GM12872 (cell line): Measurements from ENCODE around the gene FOXL2.

Experiments used
- CTCF ChIP-seq: IDR thresholded peaks from 3 replicates; pipeline ENCODE4 v1.5.1; 2011; ENCODE audit warnings: low read depth, mild to moderate bottlenecking, low read length, moderate library complexity; ENCODE audit not compliant: insufficient read depth

FOXL2 gene

DNA sequence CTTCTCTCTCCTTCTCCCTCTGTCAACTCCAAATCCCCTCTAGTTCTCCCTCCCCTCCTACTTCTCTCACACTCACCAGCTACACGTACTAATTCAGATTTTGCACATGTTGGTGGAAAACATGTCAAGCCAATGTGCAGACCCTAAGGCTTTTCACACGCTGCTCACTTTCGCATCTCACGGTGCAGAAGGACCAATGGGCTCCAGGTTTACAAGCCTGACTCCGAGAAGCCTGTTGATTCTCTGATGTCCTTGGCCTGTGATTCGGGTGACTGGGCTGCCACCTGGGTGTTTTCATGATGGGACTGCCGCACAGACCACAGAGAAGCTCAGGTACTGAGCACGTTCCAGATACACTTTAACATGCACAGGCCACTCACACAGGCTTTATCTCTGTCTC lies 3.8 kb upstream of the FOXL2 start:
- no peak for TF ChIP-seq CTCF

DNA sequence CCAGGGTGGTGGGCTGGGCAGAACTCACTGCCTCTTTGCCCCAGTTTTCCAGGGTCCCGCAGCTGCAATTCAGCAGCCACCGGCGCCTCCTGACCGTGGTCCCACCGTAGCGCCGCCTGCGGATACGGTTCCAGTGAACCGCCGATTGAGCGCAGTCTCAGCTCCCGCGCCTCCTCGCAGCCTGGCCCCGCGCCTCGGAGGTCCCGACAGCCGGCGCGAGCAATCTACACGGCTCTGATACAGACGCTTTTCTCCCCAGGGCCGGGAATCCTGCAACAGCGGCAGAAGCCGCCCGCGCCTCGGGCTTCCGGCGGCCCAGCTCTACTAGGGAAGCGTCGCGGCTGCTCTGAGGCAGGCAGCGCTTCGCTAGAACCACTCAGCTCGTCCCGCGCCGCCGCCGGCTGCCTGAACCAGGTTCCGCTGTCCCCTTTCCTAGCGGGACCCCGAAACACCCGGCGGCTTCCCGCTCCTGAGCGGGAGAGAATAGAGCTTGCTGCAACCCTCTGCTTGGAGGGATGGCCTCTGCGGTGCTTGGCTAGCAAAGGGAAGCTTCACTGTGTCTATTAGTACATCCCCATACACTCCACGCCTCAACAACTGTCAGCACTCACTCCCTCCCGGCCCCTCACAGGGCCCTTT lies 3.2 kb upstream of the FOXL2 start:
- no peak for TF ChIP-seq CTCF

- TF ChIP-seq CTCF, result no peak
Observed at GRCh38 chr3:138949445-138950005, 2.6 kb upstream of the FOXL2 start.

DNA sequence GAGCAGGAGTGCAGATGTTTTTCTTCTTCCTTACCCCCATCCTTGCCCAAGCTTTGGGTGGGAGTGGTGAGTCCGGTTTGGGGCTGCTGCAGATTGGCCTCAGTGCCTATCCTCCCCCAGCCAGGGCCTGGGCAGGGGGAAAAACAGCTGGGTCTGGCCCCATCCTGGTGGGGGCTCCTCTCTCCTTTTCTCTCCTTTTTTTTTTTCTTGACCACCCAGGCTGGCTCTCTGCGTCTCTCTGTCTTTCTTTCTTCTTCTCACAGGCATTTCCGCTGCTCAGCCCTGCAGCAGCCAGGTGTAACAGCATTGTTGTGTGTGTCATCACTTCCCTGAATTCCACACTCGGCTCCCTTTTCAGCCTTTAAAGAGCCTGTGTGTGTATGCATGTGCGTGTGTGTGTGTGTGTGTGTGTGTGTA lies 2.1 kb upstream of the FOXL2 start:
- TF ChIP-seq CTCF, result no peak

DNA sequence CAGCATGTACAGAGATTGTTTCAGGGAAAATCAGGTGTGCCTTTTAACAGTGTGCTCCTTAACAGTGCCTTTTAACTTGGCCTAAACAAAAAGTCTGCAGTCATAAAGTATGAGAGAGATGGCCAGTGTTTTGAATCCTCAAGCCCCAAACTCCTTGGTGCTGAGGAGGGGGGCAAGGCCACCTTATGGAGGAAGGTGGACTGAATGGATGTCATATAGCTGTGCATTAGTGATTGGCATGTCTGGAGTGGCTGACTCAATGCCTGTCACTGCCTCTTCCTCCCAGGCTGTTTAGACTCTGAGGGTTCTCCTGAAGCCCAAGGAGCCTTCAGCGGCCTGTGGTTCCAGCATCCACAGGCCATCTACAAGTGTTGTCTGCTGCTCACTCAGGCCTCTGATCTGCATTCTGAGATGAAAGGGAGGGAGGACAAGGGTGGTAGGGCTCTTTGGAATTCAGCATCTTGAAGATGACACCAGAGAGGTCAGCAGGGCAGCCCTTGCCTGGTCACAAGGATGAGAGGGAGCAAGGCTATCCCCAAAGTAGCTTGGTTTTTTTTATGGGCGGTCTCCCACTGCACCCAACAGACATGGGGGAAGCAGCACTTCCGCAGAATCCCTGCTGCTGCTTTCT lies 1.5 kb upstream of the FOXL2 start:
- no peak for TF ChIP-seq CTCF

DNA sequence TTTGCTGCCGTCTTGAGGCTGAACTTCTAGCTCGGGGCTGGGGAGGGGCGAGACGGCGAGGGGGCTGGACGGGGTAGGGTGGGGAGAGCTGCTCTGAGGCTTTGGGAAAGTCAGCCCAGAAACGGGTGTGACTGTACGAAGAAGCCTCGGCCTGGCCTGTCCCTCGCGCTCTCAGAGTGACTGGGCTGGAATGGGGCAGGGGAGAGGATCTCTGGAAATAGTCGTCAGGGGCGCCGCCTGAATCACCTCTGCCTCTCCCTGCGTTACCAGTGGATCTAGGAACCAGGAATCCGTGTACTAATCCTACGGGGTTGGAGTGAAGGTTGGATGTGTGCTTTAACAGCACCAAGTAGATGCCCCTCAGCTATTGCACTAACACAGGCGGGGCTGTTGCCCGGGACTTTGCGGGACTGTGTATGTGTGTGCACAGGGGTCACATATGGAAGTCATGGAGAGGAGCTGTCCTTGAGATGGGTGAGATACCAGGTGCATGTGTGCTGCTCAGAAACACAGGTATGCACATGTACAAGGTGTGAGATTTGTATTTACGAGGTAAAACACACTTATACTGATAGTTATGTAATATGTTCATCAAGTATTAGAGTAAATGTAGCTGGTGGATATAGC lies 671 bp upstream of the FOXL2 start:
- no peak for TF ChIP-seq CTCF
